HL-60/S4 treated with phorbol 12-myristate 13-acetate at 8.2 ng/mL for 4 days and 3 days (cell line): ENCODE data around the gene TSHZ3.

Experiments used
- in situ Hi-C: fragments of 300-500 bp; cut with MboI; formaldehyde crosslinking; loops from 2 replicates; pipeline ENCODE4 v1.15.0; 2022; ENCODE audit warnings: low sequenced_read_pairs

Gene TSHZ3

DNA sequence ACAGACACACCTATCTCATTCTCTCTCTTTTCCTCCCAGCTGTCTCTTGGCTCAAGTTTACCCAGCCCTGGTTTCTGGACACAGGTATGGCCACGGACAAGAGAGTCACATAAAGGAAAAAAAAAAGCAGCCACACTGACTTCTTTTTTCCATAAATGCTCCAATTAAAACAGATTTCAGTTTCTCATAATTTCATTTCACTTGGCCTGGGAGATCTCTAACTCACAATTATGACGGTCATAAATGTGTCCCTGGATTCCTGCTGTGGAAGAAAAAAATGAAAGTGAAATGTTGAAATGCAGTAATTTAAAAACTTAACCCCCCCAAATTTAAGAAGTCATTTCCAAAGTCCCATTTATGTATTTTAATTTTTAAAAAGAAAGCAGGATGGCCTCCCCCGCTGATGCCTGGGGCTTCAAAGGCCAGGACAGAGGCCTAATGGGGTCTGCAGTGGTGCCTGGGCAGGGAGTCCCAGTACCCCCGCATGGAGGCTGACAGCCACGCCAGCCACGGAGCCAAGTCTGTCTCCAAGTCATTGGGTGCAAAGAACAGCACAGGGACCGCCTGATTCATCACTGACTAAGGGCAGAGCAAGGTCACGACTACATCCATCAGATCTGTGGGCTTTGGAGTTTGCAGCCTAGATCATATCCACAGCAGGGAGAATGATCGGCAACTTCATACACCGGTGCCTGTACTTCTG, 79.7 kb downstream of the TSHZ3 start:
- in situ Hi-C loops = no loop called here

DNA sequence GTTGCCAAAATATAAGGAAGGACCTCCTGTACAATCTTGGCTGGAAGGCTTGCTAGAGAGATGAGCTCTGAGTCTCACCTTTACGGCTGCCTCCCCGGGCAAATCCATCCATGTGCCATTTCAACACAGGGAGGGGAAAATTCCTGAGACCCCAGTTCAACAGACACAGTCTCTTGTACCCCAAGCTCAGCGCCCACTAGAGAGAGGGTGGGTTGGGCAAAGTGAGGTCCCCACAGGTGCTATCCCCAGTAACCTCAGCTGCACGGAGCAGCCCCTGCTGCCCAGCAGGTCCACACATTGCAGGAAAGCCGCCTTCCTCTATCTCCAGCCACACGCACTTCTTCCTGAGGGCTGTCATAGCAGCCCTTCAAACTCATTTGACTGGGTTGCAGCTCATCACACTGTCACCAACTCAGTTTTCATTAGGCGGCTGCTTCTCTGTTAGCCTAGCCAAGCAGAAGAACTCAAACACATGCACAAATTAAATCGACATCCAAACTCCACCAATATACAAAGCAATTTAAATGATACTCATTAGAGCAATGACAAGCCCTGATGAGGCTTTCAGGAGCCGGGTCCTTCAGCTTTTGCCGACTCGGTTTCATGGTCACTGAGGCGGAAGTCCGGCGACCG, 80.4 kb downstream of the TSHZ3 start:
- in situ Hi-C loops = no loop called here

DNA sequence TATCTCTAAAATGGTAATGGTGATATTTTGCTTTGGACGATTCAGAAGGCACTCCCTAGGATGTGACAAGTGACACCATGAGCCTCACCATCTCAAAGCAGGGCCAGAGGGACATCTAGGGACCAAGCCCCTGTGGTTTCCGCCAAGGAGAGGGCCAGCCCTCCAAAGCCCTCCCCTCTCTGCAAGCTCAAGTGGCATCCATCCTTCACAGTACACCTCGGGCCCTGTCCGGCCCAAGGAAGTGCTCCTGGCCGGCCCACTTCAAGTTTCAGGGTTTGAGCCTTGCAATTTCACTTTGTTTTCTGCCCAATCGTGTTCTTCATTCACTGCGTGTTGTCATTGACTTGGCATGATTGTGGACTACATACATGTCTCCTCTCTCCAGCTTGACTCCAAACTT, 82.5 kb downstream of the TSHZ3 start:
- in situ Hi-C loops = no loop called here

DNA sequence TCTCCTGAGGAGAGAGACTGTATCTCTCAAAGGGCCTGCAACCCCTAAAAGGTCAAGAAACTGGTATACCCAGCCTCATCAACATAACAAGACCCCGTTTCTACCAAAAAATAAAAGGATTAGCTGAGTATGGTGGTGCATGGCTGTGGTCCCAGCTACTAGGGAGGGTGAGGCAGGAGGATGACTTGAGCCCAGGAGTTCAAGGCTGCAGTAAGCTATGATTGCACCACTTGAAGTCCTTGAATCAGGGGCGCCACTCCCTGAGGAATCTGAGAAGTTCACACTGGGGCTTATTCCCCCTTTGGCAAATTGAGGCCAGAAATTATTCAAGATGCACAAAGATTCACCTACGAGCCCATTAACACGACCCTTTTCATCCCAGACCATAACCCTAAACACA, 83.0 kb downstream of the TSHZ3 start:
- in situ Hi-C loops = no loop called here

DNA sequence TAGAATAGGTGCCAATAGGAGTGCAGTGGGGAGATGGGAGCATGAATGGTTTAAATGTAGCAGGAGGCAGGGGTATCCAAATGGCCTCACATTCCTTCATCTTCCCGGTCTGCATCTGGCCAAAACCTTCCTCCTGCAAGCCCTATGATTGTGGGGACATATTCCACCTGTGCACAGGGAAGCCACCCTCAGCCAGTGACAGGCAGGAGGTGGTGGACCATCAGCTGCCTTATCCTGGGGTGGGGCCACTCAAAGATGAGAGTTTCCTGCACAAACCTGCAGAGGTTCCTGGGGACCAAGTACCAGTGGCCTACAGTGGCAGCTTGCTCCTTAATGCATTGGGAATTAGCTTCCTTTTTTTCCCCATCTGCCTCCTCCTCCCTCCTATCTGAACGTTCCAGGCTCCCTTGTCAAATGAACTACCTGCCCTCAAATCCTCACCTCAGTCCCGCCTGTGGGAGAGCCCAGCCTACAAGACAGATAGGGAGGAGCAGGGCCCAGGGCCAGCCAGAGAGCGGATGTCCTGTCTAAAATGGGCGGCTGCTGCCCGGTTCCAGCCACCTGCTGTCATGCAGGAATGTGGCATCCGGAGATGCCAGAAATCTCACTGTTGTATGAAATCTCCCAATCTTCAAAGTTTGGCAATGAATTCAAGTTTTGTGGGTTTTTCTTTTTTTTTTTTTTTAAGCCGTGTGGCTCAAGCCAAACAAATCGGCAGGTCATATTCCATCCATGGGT, 85.0 kb downstream of the TSHZ3 start:
- in situ Hi-C loops = no loop called here

DNA sequence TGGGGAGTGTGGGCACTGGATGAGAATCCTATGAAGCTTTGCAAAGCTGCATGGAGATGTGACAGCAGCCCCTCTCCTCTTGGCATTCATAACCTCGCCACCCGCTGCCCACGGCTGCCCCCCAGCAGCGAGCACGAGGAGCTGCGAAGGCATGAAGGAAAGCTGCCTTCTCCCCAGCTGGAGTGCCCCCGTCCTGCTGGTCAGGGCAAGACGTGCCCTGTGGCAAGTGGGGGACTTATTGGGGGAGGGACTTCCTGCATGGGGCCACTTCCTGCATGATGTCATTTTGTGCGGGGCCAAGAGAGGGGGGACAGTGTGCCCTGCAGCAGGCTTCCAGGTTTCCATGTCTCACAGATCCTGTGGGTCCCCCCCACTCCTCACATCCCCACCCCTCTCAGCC, 85.9 kb downstream of the TSHZ3 start:
- in situ Hi-C loops = no loop called here

DNA sequence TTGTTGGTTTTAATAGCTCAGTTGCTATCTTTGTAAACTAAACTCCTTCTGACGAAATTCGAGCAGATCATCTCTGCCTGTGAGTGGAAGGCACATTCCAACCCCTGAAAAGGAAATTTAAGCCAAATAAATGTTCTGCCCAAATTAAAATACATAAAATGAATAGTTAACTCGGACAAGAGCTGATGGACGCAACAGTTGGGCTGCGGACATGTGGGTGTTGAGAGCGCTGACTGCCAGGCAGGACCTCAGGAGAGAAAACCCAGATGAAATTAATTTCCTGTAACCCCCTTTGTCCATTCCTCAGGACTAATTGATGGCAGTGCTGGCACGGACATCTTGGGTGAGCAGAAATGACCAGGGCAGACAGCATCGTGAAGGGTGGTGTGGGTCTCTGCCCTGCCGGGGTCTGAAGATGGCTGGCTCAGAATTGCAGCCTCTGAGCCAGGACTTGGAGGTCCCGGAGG, 86.5 kb downstream of the TSHZ3 start:
- in situ Hi-C loops = no loop called here

DNA sequence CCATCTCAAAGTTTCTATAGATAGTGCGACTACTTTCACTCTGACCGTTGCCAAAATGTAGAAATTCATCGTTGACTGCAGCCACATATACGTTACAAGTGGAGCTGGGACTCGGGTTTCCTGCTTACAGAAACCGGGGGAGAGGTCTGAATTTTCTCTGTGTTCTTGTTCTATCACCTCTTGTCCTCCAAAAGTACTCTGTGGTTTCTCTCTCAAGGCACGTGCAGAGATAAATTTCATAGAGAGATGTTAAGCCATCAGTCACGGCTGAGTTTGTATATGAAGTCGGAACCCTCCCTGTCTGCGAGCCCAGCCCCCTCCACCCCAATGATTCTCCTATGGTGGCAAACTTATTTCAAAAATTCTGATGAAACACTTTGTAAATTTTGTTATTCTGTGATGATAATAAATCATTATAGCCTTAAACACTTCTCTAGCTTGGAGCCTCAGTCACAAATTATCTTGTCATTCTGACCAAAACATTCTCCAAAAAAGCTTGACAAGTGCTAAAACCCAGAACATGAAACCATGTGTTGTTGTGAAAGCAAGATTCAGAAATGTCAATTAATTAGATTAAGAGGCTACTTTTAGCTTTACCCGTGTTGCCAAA, 87.5 kb downstream of the TSHZ3 start:
- in situ Hi-C loops = no loop called here

DNA sequence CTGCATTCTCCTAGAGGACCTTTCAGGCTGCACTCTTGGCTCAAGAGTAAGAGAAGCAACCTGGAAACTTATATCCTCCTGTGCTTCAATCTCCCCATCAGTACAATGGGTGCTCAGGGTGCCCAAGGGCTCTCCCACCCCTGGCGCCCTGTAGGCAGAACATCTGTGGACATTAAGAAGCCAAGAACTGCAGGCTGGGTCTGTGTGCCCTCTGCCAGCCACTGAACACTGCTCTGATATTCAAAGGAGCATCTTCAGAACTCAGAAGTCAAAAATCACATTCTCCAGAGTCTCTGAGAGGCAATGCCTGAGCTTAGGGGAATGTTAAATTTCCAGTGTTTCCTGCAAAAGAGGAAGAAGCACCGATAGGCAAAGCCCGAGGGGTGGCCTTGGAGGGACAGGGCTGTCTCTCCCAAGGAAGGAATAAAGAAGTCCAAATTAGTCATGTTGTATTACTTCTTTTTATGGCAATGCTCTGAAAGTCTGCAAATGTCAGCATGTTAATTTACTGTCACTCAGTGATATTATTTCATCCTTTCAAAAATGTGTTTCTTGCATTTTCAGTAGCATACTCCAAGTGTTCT, 88.1 kb downstream of the TSHZ3 start:
- in situ Hi-C loops = no loop called here

DNA sequence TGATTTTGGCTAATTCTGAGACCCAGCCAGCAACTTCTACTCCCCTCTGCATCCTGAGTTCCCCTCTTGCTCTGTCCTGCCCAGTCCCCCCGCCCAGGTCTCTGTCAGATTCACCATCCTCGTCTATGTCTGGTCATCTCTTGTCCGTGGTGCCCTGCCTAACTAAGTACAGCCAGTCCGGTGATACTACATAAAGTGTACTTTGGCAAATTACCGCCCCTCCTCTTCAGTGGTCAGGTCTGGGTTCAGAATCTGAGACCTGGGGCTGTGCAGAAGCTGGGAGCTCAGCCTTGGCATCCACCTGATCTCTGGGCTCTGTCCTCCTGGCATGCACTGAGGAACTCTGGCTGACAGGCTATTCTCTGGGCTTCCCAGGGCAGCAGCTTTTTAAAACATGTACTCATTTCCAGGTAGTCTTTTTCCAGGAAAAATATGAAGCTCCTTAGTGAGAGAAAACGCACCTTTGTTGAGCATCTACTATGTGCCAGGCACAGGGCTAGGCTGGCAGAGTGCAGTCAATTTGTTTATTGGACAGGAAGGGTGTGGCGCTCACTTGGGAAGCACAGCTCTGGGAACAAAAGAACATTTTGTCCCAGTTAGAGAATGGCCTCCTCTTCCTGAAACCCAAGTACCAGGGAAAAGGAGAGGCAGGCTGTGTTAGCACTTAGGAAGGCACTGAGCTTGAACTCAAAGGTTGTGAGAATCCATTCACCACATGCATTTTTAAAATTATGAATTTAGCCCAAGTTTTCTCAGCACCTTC, 88.9 kb downstream of the TSHZ3 start:
- in situ Hi-C loops = no loop called here

DNA sequence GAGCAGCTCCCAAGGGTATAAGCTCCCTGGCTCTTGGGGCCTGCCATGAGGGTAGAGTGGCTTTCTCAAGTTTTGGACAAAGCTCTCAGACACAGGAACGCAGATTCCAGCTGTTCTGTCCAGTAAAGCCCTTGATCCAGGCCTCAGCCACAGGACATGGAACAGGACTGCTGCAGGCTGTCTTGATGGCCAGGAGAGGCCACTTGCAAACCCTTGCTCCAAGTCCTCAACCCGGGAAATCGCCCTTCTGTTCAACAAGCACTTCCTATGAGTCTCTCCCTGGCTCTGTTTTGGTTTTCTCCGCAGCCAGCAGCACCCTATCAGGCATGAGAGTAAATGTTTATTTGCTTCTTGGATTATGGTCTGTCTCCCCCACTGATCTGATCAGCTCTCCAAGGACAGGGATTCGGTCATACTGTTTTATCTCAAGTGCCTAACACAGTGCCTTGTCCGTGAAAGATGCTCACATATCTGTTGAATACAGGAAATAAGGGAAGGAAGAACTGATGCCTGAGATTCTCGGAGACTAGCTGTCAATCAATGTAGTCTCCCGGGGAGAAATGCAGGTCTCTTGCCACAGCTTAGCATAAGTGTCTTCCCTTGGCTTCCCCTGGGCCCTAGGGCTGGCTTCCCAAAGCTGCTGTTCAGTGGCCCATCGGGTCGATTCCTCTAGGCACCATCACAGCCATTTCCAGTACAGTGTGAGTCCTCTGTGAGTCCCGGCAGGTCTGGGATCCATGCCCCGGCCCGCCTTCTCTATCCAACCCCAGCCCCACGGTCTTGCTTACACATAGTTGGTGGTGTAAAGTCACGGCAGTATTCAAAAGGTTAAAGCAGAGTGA, 90.8 kb downstream of the TSHZ3 start:
- in situ Hi-C loops = no loop called here

DNA sequence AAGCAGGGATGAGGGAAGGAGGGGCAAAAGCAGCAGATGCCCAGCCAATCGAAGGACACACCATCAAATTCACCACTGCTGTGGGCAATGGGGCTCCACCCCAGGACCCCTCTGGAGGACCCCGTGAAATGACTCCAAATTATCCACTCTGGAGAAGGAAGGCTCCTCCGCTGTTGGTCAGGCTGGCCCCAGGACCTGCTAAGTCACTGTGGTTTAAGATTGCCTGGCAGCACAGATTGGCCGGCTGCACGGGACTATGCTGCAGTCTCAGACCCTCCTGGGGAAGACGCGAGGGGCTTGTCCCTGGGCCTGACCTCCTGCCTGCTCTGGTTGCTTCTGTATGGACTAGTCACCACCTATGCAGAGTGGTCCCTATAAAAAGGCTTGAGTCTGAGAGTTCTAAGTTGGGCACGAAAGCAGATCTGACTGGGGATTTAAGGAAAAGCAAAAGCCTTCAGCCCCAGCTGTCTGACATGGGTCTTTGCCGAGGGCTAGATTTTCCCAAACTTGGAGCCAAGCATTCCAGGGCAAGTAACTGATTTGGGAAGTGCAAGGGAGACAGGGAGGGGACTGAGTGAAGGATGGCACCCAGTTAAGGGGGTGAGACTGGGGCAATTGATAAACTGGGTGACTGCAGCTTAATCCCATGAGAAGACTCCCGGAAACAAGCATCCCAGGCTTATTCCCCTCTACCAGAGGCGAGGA, 91.7 kb downstream of the TSHZ3 start:
- in situ Hi-C loops = no loop called here

DNA sequence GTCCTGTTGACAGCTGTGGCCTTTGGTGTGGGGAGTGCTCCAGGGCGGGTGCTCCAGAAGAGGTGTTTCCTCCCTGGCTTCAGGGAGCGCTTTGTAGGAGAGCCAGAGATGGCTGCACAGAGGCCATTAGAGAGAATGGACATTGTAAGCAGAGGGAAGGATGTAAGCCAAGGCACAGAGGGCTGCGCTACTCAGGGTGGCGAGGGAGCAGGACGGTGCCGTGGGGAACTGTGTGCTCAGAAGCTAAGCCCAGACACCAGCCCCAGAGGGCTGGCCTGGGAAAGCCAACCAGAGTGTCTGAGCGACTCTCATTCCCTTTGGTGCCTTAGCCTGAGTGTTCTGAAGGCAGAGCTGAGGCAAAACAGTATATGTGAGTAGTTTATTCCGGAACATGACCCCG, 92.2 kb downstream of the TSHZ3 start:
- in situ Hi-C loops = no loop called here

DNA sequence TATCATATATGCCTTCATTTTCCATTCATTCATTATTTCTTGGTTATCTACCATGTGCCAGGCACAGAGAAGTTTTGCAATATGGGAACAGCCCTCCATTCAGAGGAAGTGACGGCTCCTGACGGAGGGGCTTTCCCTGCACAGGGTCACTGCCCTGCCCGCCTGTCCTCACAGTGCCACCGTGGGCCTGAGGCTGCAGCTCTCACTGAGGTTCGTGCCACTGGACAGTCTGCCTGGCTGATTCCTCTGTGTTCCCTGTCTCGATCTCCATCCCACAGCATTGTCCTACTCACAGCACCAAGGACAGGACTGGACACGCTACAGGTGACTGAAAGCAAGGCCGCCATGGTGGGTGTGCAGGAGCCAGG, 92.7 kb downstream of the TSHZ3 start:
- in situ Hi-C loops = no loop called here

DNA sequence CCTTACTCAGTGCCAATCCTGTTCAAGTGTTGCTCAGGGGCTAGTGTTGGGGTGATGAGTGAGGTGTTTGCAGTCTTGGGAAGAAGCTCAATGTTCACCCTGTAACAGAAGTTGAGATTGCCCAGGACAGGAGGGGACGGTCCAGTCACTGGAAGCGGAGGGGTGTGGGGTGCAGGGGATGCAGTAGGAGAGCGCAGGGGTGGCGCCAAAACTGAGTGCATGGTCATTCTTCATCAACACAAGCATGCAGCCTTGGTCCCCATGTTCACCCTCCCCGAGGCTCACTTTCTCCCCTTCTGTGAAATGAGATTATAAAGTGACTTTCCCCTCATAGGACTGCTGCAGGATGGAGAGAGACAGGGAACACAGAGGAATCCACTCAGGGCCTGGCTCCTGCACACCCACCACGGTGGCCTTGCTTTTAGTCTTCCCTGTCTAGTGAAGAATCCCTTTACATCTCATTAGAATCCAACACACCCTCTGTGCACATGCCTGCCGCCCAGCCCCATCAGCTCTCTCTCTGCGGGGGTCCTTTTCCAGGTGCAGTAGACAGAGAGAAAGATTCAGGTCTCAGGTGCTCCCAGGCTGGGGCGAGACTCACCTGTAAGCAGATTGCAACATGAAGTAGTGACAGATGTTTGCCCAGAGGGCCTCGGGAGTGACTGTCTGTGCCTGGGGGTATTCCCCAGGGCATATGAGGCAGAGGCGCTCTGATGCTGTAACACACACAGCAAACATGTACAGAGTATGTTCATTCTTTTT, 93.2 kb downstream of the TSHZ3 start:
- in situ Hi-C loops = no loop called here

DNA sequence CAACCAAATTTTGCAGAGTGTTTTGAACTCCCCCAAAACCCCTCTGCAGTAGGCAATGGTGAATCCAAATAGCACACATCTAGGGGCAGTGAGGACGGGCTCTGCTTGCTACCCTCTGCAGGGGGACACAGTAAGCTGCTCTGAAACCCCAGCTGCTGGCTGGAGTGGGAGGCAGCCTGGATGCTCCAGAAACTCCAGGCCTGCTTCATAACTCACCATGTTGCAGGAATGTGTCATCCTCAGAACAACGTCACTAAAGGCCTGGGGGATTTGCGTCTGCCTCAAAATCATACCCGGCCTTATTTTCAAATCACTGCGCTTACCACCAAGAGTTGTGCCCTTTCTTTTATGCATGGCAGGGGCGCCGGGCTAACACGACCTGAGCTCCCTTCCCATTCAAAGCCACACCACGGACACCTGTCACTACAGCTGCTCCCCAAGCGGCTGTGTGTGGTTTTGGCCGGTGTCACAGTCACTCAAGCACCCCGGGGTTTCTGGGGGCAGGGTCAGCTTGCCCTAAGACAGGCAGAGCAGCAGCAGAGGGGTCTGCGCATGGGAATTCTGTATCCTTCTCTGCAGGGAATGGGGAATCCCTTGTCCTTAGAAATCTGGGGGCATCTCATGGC, 93.9 kb downstream of the TSHZ3 start:
- in situ Hi-C loops = no loop called here

DNA sequence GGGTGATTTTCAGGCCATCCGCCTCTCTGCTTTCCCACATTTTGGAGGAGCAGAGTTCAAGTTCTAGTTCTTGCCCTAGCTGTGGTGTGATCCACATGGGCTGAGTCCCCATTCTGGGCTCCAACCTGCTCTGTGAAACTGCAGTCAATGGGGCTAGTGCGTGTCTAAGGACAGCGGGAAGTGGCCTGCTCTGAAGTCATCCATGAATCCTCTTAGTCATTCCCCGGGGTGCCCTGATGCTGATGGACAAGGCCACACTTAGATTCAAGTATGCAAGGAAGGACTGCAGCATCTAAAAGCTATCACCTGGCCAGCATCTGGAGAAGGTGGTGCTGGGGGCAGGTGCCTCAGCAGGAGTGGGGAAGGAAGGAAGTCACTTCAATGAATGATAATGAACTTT, 94.6 kb downstream of the TSHZ3 start:
- in situ Hi-C loops = no loop called here

DNA sequence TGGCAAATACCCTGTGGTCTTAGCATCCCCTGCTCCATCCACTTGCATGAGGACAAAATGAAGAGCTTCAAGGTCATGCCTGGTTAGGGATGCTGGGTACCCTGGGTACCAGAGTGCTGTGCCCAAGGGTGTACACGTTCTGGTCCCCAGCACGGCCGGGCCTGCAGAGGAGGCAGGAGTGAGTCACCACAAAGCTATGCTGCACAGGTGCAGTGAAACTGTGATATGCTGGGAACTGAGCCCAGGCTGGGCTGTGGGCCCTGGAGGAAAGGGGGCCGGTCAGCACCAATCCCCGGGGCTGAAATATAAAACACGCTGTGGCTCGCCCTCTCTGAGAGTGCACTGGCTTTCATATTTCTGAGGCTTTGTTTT, 95.1 kb downstream of the TSHZ3 start:
- in situ Hi-C loops = no loop called here
